HCT116 (cell line): ENCODE data around the gene PIK3C3.

Source experiments
- CBX3 ChIP-seq: IDR thresholded peaks from 2 replicates; pipeline ENCODE4 v1.6.1; 2012; ENCODE audit warnings: low read depth
- CTCF ChIP-seq, 3 experiments: fragments of 200-600 bp in 1 of 3; sonication (generic) in 1 of 3; IDR thresholded peaks in 2 of 3; conservative IDR thresholded peaks in 1 of 3; 2 replicates each; pipeline ENCODE4 v1.5.1; 2012 to 2017; ENCODE audit warnings: low read depth in 2 of 3, low read length in 2 of 3, antibody characterized with exemption in 1 of 3, borderline replicate concordance in 1 of 3, control low read depth in 1 of 3, mild to moderate bottlenecking in 1 of 3, mixed read lengths in 1 of 3, mixed run types in 1 of 3, moderate library complexity in 1 of 3; ENCODE audit not compliant: insufficient read depth in 1 of 3
- EGR1 ChIP-seq: IDR thresholded peaks from 2 replicates; pipeline ENCODE4 v1.6.1; 2012; ENCODE audit warnings: low read depth
- ELF1 ChIP-seq: IDR thresholded peaks from 2 replicates; pipeline ENCODE4 v1.6.1; 2012; ENCODE audit warnings: low read depth, borderline replicate concordance
- EZH2 ChIP-seq: fragments of 200-600 bp; sonication (generic); IDR thresholded peaks from 2 replicates; pipeline ENCODE4 v1.6.1; 2017; ENCODE audit warnings: antibody characterized with exemption, mixed run types
- JUND ChIP-seq: IDR thresholded peaks from 2 replicates; pipeline ENCODE4 v1.6.1; 2012
- MAX ChIP-seq: IDR thresholded peaks from 2 replicates; pipeline ENCODE4 v1.6.1; 2012
- POLR2A ChIP-seq: IDR thresholded peaks from 2 replicates; pipeline ENCODE4 v1.7.0; 2011; ENCODE audit warnings: borderline replicate concordance; ENCODE audit not compliant: insufficient read depth, insufficient read length; ENCODE audit errors: extremely low read depth
- POLR2AphosphoS5 ChIP-seq: IDR thresholded peaks from 2 replicates; pipeline ENCODE4 v1.6.1; 2011; ENCODE audit warnings: mild to moderate bottlenecking, low read depth, low read length, moderate library complexity
- RAD21 ChIP-seq: IDR thresholded peaks from 2 replicates; pipeline ENCODE4 v1.6.1; 2012; ENCODE audit warnings: low read depth, mild to moderate bottlenecking
- REST ChIP-seq: IDR thresholded peaks from 2 replicates; pipeline ENCODE4 v1.6.1; 2012; ENCODE audit warnings: low read depth
- SP1 ChIP-seq: IDR thresholded peaks from 2 replicates; pipeline ENCODE4 v1.6.1; 2012; ENCODE audit warnings: low read depth
- YY1 ChIP-seq: IDR thresholded peaks from 2 replicates; pipeline ENCODE4 v1.6.1; 2011; ENCODE audit warnings: low read length, low read depth, moderate library complexity, mild to moderate bottlenecking; ENCODE audit not compliant: insufficient replicate concordance; ENCODE audit errors: extremely low read depth
- TF ChIP-seq, protein P1 (sequence below): IDR thresholded peaks from 2 replicates; pipeline ENCODE4 v1.6.1; 2011; ENCODE audit warnings: mild to moderate bottlenecking, low read length, moderate library complexity; ENCODE audit not compliant: insufficient replicate concordance; ENCODE audit errors: extremely low read depth

GRCh38 chr18:41922176-41922575 lies 32.9 kb upstream of the PIK3C3 start:
- TF ChIP-seq CTCF (IDR thresholded peaks at IDR 0.05 in 2 of 3, conservative IDR thresholded peaks at IDR 0.05 in 1 of 3; ENCODE audit: borderline replicate concordance in 1 of 3, insufficient read depth in 1 of 3, low read depth in 2 of 3, low read length in 2 of 3) (no peak), POLR2A (no peak), MAX (no peak), RAD21 (no peak), ELF1 (no peak), CBX3 (no peak), YY1 (no peak), SP1 (no peak), POLR2AphosphoS5 (no peak), EZH2 (no peak), JUND (no peak), REST (no peak), EGR1 (no peak)
- TF ChIP-seq, protein P1, sequence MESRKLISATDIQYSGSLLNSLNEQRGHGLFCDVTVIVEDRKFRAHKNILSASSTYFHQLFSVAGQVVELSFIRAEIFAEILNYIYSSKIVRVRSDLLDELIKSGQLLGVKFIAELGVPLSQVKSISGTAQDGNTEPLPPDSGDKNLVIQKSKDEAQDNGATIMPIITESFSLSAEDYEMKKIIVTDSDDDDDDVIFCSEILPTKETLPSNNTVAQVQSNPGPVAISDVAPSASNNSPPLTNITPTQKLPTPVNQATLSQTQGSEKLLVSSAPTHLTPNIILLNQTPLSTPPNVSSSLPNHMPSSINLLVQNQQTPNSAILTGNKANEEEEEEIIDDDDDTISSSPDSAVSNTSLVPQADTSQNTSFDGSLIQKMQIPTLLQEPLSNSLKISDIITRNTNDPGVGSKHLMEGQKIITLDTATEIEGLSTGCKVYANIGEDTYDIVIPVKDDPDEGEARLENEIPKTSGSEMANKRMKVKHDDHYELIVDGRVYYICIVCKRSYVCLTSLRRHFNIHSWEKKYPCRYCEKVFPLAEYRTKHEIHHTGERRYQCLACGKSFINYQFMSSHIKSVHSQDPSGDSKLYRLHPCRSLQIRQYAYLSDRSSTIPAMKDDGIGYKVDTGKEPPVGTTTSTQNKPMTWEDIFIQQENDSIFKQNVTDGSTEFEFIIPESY: no peak
